ENCODE data around the gene COX7A2L. TPM values are rescaled to one million over a fixed set of nuclear protein-coding genes. Genes with fewer than 3 reads are reported as not detected.

Gene COX7A2L
- total RNA-seq, 1 experiment from 2014 or later: 85.4 TPM

DNA sequence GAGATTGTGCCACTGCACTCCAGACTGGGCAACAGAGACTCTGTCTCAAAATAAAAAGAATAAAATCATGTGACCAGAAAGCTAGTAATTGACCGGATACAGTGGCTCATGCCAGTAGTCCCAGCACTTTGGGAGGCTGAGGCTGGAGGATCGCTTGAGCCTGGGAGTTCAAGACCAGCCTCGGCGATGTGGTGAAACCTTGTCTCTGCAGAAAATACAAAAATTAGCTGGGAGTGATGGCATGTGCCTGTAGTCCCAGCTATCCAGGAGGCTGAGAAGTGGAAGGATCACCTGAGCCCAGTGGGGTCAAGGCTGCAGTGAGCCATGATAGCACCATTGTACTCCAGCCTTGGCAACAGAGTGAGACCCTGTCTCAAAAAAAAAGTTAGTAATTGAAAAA, 36.8 kb downstream of the COX7A2L start:
- TF ChIP-seq EZH2 (IDR thresholded peaks at IDR 0.05; ENCODE audit: borderline replicate concordance, low read depth, low read length, poor library complexity, severe bottlenecking): no peak
- TF ChIP-seq, protein P1, sequence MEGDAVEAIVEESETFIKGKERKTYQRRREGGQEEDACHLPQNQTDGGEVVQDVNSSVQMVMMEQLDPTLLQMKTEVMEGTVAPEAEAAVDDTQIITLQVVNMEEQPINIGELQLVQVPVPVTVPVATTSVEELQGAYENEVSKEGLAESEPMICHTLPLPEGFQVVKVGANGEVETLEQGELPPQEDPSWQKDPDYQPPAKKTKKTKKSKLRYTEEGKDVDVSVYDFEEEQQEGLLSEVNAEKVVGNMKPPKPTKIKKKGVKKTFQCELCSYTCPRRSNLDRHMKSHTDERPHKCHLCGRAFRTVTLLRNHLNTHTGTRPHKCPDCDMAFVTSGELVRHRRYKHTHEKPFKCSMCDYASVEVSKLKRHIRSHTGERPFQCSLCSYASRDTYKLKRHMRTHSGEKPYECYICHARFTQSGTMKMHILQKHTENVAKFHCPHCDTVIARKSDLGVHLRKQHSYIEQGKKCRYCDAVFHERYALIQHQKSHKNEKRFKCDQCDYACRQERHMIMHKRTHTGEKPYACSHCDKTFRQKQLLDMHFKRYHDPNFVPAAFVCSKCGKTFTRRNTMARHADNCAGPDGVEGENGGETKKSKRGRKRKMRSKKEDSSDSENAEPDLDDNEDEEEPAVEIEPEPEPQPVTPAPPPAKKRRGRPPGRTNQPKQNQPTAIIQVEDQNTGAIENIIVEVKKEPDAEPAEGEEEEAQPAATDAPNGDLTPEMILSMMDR (conservative IDR thresholded peaks at IDR 0.05; ENCODE audit: low read depth, low read length): no peak
- Histone ChIP-seq H3K27ac (ENCODE audit: low read depth, low read length, poor library complexity, severe bottlenecking) (no peak overlapping the region), H3K27me3 (replicated peaks; ENCODE audit: insufficient read depth, low read depth, low read length, poor library complexity) (no peaks in the 10 kb centered on the region), H3K4me3 (ENCODE audit: low read depth, low read length, poor library complexity, severe bottlenecking) (no peak overlapping the region), H3K4me1 (ENCODE audit: insufficient read depth, low read length, poor library complexity, severe bottlenecking) (no peaks in the 10 kb centered on the region), H3K9me3 (ENCODE audit: low read depth, low read length, poor library complexity, severe bottlenecking) (no peaks in the 10 kb centered on the region), H3K36me3 (ENCODE audit: insufficient read depth, low read length, poor library complexity, severe bottlenecking) (peaks cover 16% of the 10 kb centered on the region)
- no peak for DNase-seq (ENCODE audit: low spot score)
- BruUV-seq (replicated peaks): no TSS peak
- intact Hi-C loops (cut with micrococcal nuclease; ENCODE audit: unreplicated experiment): no loop called here
- CTCF ChIA-PET: no interaction called here
- POLR2A ChIA-PET (ENCODE audit: low non-redundant PET): no interaction called here

DNA sequence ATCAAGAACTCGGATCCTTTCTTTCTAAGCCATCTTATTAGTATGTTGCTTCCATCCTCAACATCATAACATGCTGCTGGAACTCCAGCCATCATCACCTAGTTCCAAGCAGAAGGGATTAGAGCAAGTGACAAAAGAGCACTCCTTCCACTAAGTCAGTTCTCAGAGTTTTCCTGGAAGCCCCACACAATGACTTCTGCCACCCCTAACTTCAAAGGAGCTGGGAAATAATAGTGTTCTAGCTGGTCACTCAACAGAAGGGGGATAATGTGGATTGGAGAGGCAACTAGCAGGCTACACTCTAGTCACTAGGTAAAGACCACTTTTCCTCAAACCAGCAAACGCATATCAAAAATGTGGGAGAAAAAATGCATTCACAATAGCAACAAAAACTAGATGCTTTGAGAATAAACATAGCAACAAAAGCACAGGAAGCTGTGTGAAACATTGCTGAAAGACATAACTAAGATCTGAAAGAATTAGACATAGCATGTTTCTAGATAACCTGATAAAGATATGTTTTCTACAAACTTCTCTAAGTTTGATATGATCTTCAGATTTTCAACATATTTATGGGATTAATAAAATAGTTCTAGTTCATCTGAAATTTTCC, 39.5 kb downstream of the COX7A2L start:
- BruUV-seq (replicated peaks): no TSS peak
- no peak overlapping the region for H3K4me3 ChIP-seq (ENCODE audit: low read depth, low read length, poor library complexity, severe bottlenecking)
- intact Hi-C loops (cut with micrococcal nuclease; ENCODE audit: unreplicated experiment): no loop called here
- peaks cover 25% of the 10 kb centered on the region for H3K4me1 ChIP-seq (ENCODE audit: insufficient read depth, low read length, poor library complexity, severe bottlenecking)
- ChIA-PET POLR2A (ENCODE audit: low non-redundant PET) (no interaction called here), CTCF (interaction anchor here (0.6 kb wide), 1 partner anchor 136 kb away, joined by 3 read pairs; no protein-coding TSS in a partner anchor)
- no peak overlapping the region for H3K27ac ChIP-seq (ENCODE audit: low read depth, low read length, poor library complexity, severe bottlenecking)
- TF ChIP-seq, protein P1 (conservative IDR thresholded peaks at IDR 0.05; ENCODE audit: low read depth, low read length): no peak
- no peak for TF ChIP-seq EZH2 (IDR thresholded peaks at IDR 0.05; ENCODE audit: borderline replicate concordance, low read depth, low read length, poor library complexity, severe bottlenecking)
- H3K9me3 ChIP-seq (ENCODE audit: low read depth, low read length, poor library complexity, severe bottlenecking): no peaks in the 10 kb centered on the region
- no peak for DNase-seq (ENCODE audit: low spot score)
- peaks cover 18% of the 10 kb centered on the region for H3K36me3 ChIP-seq (ENCODE audit: insufficient read depth, low read length, poor library complexity, severe bottlenecking)
- H3K27me3 ChIP-seq (replicated peaks; ENCODE audit: insufficient read depth, low read depth, low read length, poor library complexity): no peaks in the 10 kb centered on the region

DNA sequence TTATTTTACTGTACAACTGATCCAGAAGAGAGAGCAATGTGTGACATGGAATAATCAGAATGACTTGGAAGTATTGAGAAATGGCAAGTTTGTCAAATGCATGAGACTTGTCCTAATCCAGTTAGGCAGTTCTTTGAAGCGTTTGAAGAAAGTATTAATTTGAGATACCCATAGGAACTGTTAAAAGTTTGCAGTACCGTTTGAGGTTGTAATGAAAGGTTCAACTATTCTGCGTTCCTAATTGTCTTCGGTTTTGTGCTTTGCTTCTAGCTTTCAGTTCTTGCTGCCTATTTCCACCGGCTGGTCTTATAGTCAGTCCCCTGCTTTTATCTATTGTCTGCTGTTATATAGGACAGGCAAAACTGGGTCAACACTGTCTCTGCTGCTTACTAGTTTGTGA, 41.8 kb downstream of the COX7A2L start:
- H3K4me1 ChIP-seq (ENCODE audit: insufficient read depth, low read length, poor library complexity, severe bottlenecking): peaks cover 48% of the 10 kb centered on the region
- CTCF ChIA-PET: no interaction called here
- no peak for TF ChIP-seq EZH2 (IDR thresholded peaks at IDR 0.05; ENCODE audit: borderline replicate concordance, low read depth, low read length, poor library complexity, severe bottlenecking)
- TF ChIP-seq, protein P1 (conservative IDR thresholded peaks at IDR 0.05; ENCODE audit: low read depth, low read length): no peak
- DNase-seq (ENCODE audit: low spot score): no peak
- POLR2A ChIA-PET (ENCODE audit: low non-redundant PET): no interaction called here
- peaks cover 15% of the 10 kb centered on the region for H3K36me3 ChIP-seq (ENCODE audit: insufficient read depth, low read length, poor library complexity, severe bottlenecking)
- no peak overlapping the region for H3K27ac ChIP-seq (ENCODE audit: low read depth, low read length, poor library complexity, severe bottlenecking)
- no peaks in the 10 kb centered on the region for H3K9me3 ChIP-seq (ENCODE audit: low read depth, low read length, poor library complexity, severe bottlenecking)
- H3K4me3 ChIP-seq (ENCODE audit: low read depth, low read length, poor library complexity, severe bottlenecking): no peak overlapping the region
- intact Hi-C loops (cut with micrococcal nuclease; ENCODE audit: unreplicated experiment): no loop called here
- no TSS peak for BruUV-seq (replicated peaks)
- no peaks in the 10 kb centered on the region for H3K27me3 ChIP-seq (replicated peaks; ENCODE audit: insufficient read depth, low read depth, low read length, poor library complexity)

All from A673 (cell line).